ENCODE measurements around the gene FOXL2NB. TPM values are rescaled to one million over a fixed set of nuclear protein-coding genes. Genes with fewer than 3 reads are reported as not detected.

FOXL2NB gene
- total RNA-seq, 2 experiments from 2014 or later, result not detected

GRCh38 chr3:138942271-138942670 is 4.7 kb upstream of the FOXL2NB start:
- intact Hi-C loops (cut with micrococcal nuclease; ENCODE audit: unreplicated experiment), result no loop called here
- Histone ChIP-seq H3K36me3 (ENCODE audit: insufficient read depth, low read length) (no peaks in the 10 kb centered on the region), H3K4me1 (ENCODE audit: insufficient read depth, low read length, poor library complexity, severe bottlenecking) (no peaks in the 10 kb centered on the region), H3K9me2 (ENCODE audit: insufficient read depth, low read length) (no peaks in the 10 kb centered on the region), H4K20me1 (ENCODE audit: insufficient read depth, low read length) (no peaks in the 10 kb centered on the region), H3K4me3 (ENCODE audit: low read depth, low read length, poor library complexity, severe bottlenecking) (no peak overlapping the region), H3K27ac (ENCODE audit: low read depth, low read length, poor library complexity, severe bottlenecking) (no peak overlapping the region), H3K79me2 (ENCODE audit: insufficient read depth, low read depth, low read length) (no peaks in the 10 kb centered on the region), H3K9me3 (ENCODE audit: low read length) (no peaks in the 10 kb centered on the region), H2AFZ (ENCODE audit: low read length) (no peak overlapping the region), H3K4me2 (ENCODE audit: low read length) (no peak overlapping the region)
- no peak for DNase-seq (ENCODE audit: low spot score)
- BruUV-seq (replicated peaks), result no TSS peak
- no peak for TF ChIP-seq CTCF (conservative IDR thresholded peaks at IDR 0.05; ENCODE audit: low read length)
- TF ChIP-seq EZH2phosphoT487 (IDR thresholded peaks at IDR 0.05; ENCODE audit: borderline replicate concordance, low read depth, low read length), result no peak
- ChIA-PET POLR2A (interaction anchor here (0.5 kb wide), 1 partner anchor 113 kb away, joined by 4 read pairs; no protein-coding TSS in a partner anchor), CTCF (ENCODE audit: unreplicated experiment) (interaction anchor here (0.7 kb wide), 1 partner anchor 8 kb away, joined by 3 read pairs; no protein-coding TSS in a partner anchor)

- H4K20me1 ChIP-seq (ENCODE audit: insufficient read depth, low read length), result no peaks in the 10 kb centered on the region
- H3K36me3 ChIP-seq (ENCODE audit: insufficient read depth, low read length), result no peaks in the 10 kb centered on the region
- no peaks in the 10 kb centered on the region for H3K4me1 ChIP-seq (ENCODE audit: insufficient read depth, low read length, poor library complexity, severe bottlenecking)
- TF ChIP-seq EZH2phosphoT487 (IDR thresholded peaks at IDR 0.05; ENCODE audit: borderline replicate concordance, low read depth, low read length) (no peak), CTCF (conservative IDR thresholded peaks at IDR 0.05; ENCODE audit: low read length) (no peak)
- H3K9me3 ChIP-seq (ENCODE audit: low read length), result no peaks in the 10 kb centered on the region
- DNase-seq (ENCODE audit: low spot score), result no peak
- no peak overlapping the region for H2AFZ ChIP-seq (ENCODE audit: low read length)
- POLR2A ChIA-PET, result no interaction called here
- no peaks in the 10 kb centered on the region for H3K9me2 ChIP-seq (ENCODE audit: insufficient read depth, low read length)
- intact Hi-C loops (cut with micrococcal nuclease; ENCODE audit: unreplicated experiment), result no loop called here
- BruUV-seq (replicated peaks), result no TSS peak
- no peak overlapping the region for H3K4me3 ChIP-seq (ENCODE audit: low read depth, low read length, poor library complexity, severe bottlenecking)
- CTCF ChIA-PET (ENCODE audit: unreplicated experiment), result interaction anchor here (0.7 kb wide), 1 partner anchor 9 kb away, joined by 3 read pairs; no protein-coding TSS in a partner anchor
- no peak overlapping the region for H3K4me2 ChIP-seq (ENCODE audit: low read length)
- no peaks in the 10 kb centered on the region for H3K79me2 ChIP-seq (ENCODE audit: insufficient read depth, low read depth, low read length)
- no peak overlapping the region for H3K27ac ChIP-seq (ENCODE audit: low read depth, low read length, poor library complexity, severe bottlenecking)
Measured at GRCh38 chr3:138942861-138943623, 4.0 kb upstream of the FOXL2NB start.

Data from OCI-LY7 (cell line).